K562 (cell line): ENCODE measurements around the gene COPG2. TPM values are rescaled to one million over a fixed set of nuclear protein-coding genes. Genes with fewer than 3 reads are reported as not detected.

Experiments used
- BHLHE40 ChIP-seq: IDR thresholded peaks from 2 replicates; pipeline ENCODE4 v1.6.1; 2011; ENCODE audit warnings: low read length, improper control_type of control experiment
- CEBPG ChIP-seq, 3 experiments: fragments of 200-800 bp in 1 of 3; sonication (Bioruptor generic) in 1 of 3; sonication (generic) in 1 of 3; formaldehyde crosslinking in 1 of 3; IDR thresholded peaks in 2 of 3; conservative IDR thresholded peaks in 1 of 3; 2 replicates each; pipeline versions ENCODE4 v1.6.1 to v1.8.0; 2016 to 2022; ENCODE audit warnings: missing compliant biosample characterization in 2 of 3, missing genetic modification characterization in 2 of 3, mild to moderate bottlenecking in 1 of 3, missing genetic modification reagents in 1 of 3
- DMBX1 ChIP-seq: fragments of 250-450 bp; sonication (Bioruptor Pico); IDR thresholded peaks from 2 replicates; pipeline ENCODE4 v1.8.0; 2022; ENCODE audit warnings: inconsistent platforms, mild to moderate bottlenecking, moderate library complexity, borderline replicate concordance
- EP300 ChIP-seq: IDR thresholded peaks from 2 replicates; pipeline ENCODE4 v1.6.1; 2012; ENCODE audit warnings: low read length, improper control_type of control experiment
- MXI1 ChIP-seq: IDR thresholded peaks from 2 replicates; pipeline ENCODE4 v1.6.1; 2011; ENCODE audit warnings: low read depth, mild to moderate bottlenecking, improper control_type of control experiment, low read length
- PCBP1 ChIP-seq: fragments of 200-400 bp; formaldehyde crosslinking; IDR thresholded peaks from 2 replicates; pipeline ENCODE4 v1.6.1; 2018; ENCODE audit warnings: mild to moderate bottlenecking, low read depth, low read length; ENCODE audit not compliant: poor library complexity, severe bottlenecking
- RAD51 ChIP-seq: fragments of 450-650 bp; IDR thresholded peaks from 2 replicates; pipeline ENCODE4 v1.7.1; 2016; ENCODE audit warnings: low read depth, mild to moderate bottlenecking, borderline replicate concordance
- RBBP5 ChIP-seq: fragments of 200-600 bp; sonication (generic); IDR thresholded peaks from 2 replicates; pipeline ENCODE4 v1.6.1; 2012; ENCODE audit warnings: borderline replicate concordance, mild to moderate bottlenecking, low read length, control low read depth, inconsistent platforms; ENCODE audit not compliant: insufficient read depth, poor library complexity, severe bottlenecking
- RBFOX2 ChIP-seq: fragments of 200-400 bp; formaldehyde crosslinking; IDR thresholded peaks from 2 replicates; pipeline ENCODE4 v1.6.1; 2017; ENCODE audit warnings: low read depth, mild to moderate bottlenecking, low read length, moderate library complexity
- RUNX1 ChIP-seq: sonication (generic); IDR thresholded peaks from 2 replicates; pipeline ENCODE4 v1.6.1; 2016; ENCODE audit warnings: antibody characterized with exemption, low read depth
- TAL1 ChIP-seq: fragments of 450-650 bp; IDR thresholded peaks from 2 replicates; pipeline ENCODE4 v1.6.1; 2016; ENCODE audit warnings: mild to moderate bottlenecking
- ZKSCAN8 ChIP-seq: fragments of 200-800 bp; sonication (Bioruptor generic); IDR thresholded peaks from 2 replicates; pipeline ENCODE4 v1.6.1; 2016; ENCODE audit warnings: missing genetic modification characterization, missing compliant biosample characterization
- ZNF175 ChIP-seq: fragments of 200-800 bp; sonication (Bioruptor generic); IDR thresholded peaks from 2 replicates; pipeline ENCODE4 v1.6.1; 2016; ENCODE audit warnings: low read depth, mild to moderate bottlenecking, missing genetic modification characterization, missing compliant biosample characterization
- ZNF695 ChIP-seq: fragments of 450-650 bp; formaldehyde crosslinking; IDR thresholded peaks from 2 replicates; pipeline ENCODE4 v1.4.0; 2020; ENCODE audit warnings: mild to moderate bottlenecking, moderate library complexity
- polyA plus RNA-seq, 8 experiments: library from polyadenylated mRNA; depleted of rRNA in 4 of 8; stranded (reverse) in 5 of 8; unstranded in 3 of 8; fragments of >200 nt; fragmentation: Nextera tagmentation in 2 of 8; fragmentation: Illumina TruSeq in 1 of 8; extraction: Ambion mirVana in 2 of 8; extraction: Trizol in 1 of 8; gene quantifications; 2 replicates each; pipeline versions ENCODE4 v1.2.1 to v1.2.3, GENCODE V29; 2011 to 2014; ENCODE audit warnings: inconsistent platforms in 1 of 8, missing spikeins in 1 of 8
- total RNA-seq, 7 experiments: library from RNA; depleted of rRNA in 6 of 7; stranded (reverse); fragments of >200 nt in 6 of 7; fragmentation: Illumina TruSeq in 2 of 7; extraction: Trizol in 2 of 7; gene quantifications; 2 replicates each; pipeline versions ENCODE4 v1.2.1 to v1.2.3, GENCODE V29; 2011 to 2021; ENCODE audit warnings: low replicate concordance in 1 of 7
- TF ChIP-seq, protein P1 (sequence below): fragments of 250-450 bp; sonication (Bioruptor Pico); IDR thresholded peaks from 2 replicates; pipeline ENCODE4 v1.5.0; 2020; ENCODE audit warnings: mild to moderate bottlenecking, borderline replicate concordance
- TF ChIP-seq, protein P2 (sequence below): sonication (generic); formaldehyde crosslinking; IDR thresholded peaks from 2 replicates; pipeline ENCODE4 v1.8.1; 2023; ENCODE audit warnings: mild to moderate bottlenecking, missing genetic modification reagents, moderate library complexity
- TF ChIP-seq, protein P3 (sequence below): fragments of 250-450 bp; sonication (Bioruptor Pico); IDR thresholded peaks from 2 replicates; pipeline ENCODE4 v1.4.0; 2020; ENCODE audit warnings: mild to moderate bottlenecking, moderate library complexity
- TF ChIP-seq, protein P4 (sequence below): fragments of 450-650 bp; IDR thresholded peaks from 2 replicates; pipeline ENCODE4 v1.6.1; 2014; ENCODE audit warnings: low read depth, mild to moderate bottlenecking, moderate library complexity, borderline replicate concordance

COPG2 gene
- total and polyA plus RNA-seq, 9 of the 15 experiments (the other 6 are each of a cell fraction or from before 2014, with no cell fraction given): 6.6 to 104 (median 32.5) TPM

DNA sequence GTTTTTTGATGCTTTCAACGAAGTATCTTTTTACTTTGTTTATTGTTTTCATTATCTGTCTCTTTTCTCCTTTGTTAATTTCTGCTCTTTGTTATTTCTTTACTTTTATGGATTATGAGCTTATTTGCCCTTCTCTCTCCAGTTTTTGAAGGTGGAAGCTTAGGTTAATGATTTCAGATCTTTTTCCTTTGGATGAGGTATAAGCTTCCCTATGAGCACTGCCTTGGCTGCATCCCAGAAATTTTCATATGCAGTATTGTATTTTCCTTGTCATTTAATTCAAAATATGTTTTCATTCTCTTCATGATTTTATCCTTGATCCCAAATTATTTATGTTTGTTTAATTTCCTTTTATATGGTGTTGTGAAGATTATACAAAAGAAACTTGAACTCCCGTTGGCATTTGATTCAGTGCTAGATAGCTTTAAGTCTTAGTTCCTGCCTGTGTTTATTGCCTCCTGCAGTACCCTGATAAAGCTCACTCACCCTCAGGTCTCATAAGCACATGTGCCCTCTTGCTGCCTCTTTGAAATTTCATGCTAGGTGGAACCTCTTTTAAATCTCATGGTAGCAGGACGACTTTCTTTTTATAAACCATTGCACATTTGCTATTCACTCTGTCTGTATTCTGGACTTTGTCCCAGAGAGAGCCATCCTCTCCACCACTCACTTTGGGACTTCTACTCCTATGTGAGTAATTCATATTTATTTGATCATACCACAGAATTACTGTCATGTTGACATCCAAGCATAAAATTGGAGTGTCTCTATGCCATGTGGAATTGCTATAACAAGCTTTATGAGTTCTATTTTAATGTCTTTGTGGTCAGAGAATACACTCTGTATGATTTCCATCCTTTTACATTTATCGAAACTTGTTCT, 204.8 kb downstream of the COPG2 start (continued):
- TF ChIP-seq, protein P1, sequence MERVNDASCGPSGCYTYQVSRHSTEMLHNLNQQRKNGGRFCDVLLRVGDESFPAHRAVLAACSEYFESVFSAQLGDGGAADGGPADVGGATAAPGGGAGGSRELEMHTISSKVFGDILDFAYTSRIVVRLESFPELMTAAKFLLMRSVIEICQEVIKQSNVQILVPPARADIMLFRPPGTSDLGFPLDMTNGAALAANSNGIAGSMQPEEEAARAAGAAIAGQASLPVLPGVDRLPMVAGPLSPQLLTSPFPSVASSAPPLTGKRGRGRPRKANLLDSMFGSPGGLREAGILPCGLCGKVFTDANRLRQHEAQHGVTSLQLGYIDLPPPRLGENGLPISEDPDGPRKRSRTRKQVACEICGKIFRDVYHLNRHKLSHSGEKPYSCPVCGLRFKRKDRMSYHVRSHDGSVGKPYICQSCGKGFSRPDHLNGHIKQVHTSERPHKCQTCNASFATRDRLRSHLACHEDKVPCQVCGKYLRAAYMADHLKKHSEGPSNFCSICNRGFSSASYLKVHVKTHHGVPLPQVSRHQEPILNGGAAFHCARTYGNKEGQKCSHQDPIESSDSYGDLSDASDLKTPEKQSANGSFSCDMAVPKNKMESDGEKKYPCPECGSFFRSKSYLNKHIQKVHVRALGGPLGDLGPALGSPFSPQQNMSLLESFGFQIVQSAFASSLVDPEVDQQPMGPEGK (CRISPR knock-in tag): no peak
- TF ChIP-seq RBFOX2 (no peak), PCBP1 (no peak), TAL1 (peak; percentile 39; the same call in 1 of the 2 replicates), BHLHE40 (0 out of 2 replicates have a peak, but pooled peaks have one; percentile 17), CEBPG (CRISPR knock-in tag; IDR thresholded peaks at IDR 0.05) (no peak), CEBPG (tag; conservative IDR thresholded peaks at IDR 0.05 in 1 of 2, IDR thresholded peaks at IDR 0.05 in 1 of 2) (no peak), ZNF695 (CRISPR knock-in tag) (no peak), RBBP5 (no peak), ZKSCAN8 (CRISPR knock-in tag) (no peak), RAD51 (no peak), RUNX1 (no peak), ZNF175 (CRISPR knock-in tag) (no peak), MXI1 (no peak), EP300 (peak; percentile 16; the same call in 1 of the 2 replicates), DMBX1 (CRISPR knock-in tag) (no peak)
- TF ChIP-seq, protein P2, sequence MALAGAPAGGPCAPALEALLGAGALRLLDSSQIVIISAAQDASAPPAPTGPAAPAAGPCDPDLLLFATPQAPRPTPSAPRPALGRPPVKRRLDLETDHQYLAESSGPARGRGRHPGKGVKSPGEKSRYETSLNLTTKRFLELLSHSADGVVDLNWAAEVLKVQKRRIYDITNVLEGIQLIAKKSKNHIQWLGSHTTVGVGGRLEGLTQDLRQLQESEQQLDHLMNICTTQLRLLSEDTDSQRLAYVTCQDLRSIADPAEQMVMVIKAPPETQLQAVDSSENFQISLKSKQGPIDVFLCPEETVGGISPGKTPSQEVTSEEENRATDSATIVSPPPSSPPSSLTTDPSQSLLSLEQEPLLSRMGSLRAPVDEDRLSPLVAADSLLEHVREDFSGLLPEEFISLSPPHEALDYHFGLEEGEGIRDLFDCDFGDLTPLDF (CRISPR knock-in tag): no peak
- TF ChIP-seq, protein P3, sequence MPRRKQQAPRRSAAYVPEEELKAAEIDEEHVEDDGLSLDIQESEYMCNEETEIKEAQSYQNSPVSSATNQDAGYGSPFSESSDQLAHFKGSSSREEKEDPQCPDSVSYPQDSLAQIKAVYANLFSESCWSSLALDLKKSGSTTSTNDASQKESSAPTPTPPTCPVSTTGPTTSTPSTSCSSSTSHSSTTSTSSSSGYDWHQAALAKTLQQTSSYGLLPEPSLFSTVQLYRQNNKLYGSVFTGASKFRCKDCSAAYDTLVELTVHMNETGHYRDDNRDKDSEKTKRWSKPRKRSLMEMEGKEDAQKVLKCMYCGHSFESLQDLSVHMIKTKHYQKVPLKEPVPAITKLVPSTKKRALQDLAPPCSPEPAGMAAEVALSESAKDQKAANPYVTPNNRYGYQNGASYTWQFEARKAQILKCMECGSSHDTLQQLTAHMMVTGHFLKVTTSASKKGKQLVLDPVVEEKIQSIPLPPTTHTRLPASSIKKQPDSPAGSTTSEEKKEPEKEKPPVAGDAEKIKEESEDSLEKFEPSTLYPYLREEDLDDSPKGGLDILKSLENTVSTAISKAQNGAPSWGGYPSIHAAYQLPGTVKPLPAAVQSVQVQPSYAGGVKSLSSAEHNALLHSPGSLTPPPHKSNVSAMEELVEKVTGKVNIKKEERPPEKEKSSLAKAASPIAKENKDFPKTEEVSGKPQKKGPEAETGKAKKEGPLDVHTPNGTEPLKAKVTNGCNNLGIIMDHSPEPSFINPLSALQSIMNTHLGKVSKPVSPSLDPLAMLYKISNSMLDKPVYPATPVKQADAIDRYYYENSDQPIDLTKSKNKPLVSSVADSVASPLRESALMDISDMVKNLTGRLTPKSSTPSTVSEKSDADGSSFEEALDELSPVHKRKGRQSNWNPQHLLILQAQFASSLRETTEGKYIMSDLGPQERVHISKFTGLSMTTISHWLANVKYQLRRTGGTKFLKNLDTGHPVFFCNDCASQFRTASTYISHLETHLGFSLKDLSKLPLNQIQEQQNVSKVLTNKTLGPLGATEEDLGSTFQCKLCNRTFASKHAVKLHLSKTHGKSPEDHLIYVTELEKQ (CRISPR knock-in tag): no peak
- TF ChIP-seq, protein P4, sequence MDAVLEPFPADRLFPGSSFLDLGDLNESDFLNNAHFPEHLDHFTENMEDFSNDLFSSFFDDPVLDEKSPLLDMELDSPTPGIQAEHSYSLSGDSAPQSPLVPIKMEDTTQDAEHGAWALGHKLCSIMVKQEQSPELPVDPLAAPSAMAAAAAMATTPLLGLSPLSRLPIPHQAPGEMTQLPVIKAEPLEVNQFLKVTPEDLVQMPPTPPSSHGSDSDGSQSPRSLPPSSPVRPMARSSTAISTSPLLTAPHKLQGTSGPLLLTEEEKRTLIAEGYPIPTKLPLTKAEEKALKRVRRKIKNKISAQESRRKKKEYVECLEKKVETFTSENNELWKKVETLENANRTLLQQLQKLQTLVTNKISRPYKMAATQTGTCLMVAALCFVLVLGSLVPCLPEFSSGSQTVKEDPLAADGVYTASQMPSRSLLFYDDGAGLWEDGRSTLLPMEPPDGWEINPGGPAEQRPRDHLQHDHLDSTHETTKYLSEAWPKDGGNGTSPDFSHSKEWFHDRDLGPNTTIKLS: no peak
